Psoas muscle (tissue), 8 donors: ENCODE results near the gene SLC6A17. TPM values are rescaled to one million over a fixed set of nuclear protein-coding genes. Genes with fewer than 3 reads are reported as not detected.

Source experiments
- ATAC-seq, 4 donors: fragments of 200-7000 bp; cut with Tn5 transposase; one replicate each; pipeline ENCODE4 v1.9.1; 2020; ENCODE audit warnings: moderate library complexity in 3 of 4, mild to moderate bottlenecking in 2 of 4
- DNase-seq, 2 donors: peaks; one replicate each; pipeline ENCODE4 v3.0.0-alpha.2; 2020
- H3K27ac ChIP-seq: fragments of 200-600 bp; one replicate; pipeline ENCODE4 v1.8.0; 2022
- H3K27me3 ChIP-seq, 3 donors: fragments of 200-600 bp in 1 of 3; one replicate each; pipeline versions ENCODE4 v1.6.1 to v1.8.0; 2013 to 2022; ENCODE audit warnings: low read length in 2 of 3, mild to moderate bottlenecking in 2 of 3, moderate library complexity in 1 of 3; ENCODE audit not compliant: insufficient read depth in 3 of 3
- H3K36me3 ChIP-seq, 2 donors: fragments of 200-600 bp in 1 of 2; one replicate each; pipeline versions ENCODE4 v1.6.1 to v1.8.0; 2013 to 2022; ENCODE audit warnings: low read depth in 1 of 2, mild to moderate bottlenecking in 1 of 2, moderate library complexity in 1 of 2; ENCODE audit not compliant: insufficient read depth in 1 of 2
- H3K4me1 ChIP-seq: fragments of 200-600 bp; one replicate; pipeline ENCODE4 v1.8.0; 2022
- H3K4me3 ChIP-seq: fragments of 200-600 bp; one replicate; pipeline ENCODE4 v1.8.0; 2022; ENCODE audit warnings: mild to moderate bottlenecking
- H3K9me3 ChIP-seq: fragments of 200-600 bp; one replicate; pipeline ENCODE4 v1.8.0; 2022
- CTCF ChIP-seq: fragments of 200-600 bp; IDR thresholded peaks from one replicate; pipeline ENCODE4 v1.8.0; 2022; ENCODE audit warnings: antibody characterized with exemption
- WGBS, 3 donors: extraction: QIAGEN DNeasy Blood & Tissue Kit; methylation state at CpG; one replicate each; pipeline versions ENCODE4 v1.1.6 to v1.1.7; 2013; 5-methylcytosine and 5-hydroxymethylcytosine counted together
- intact Hi-C, 2 donors: fragments of 100-400 bp; cut with DNase I; formaldehyde crosslinking; loops; one replicate each; pipeline versions ENCODE4 v1.11.0 to v1.14.2; 2022
- polyA plus RNA-seq, 3 donors: library from polyadenylated mRNA; stranded (reverse); fragments of 200-250 nt; gene quantifications; one replicate each; pipeline ENCODE4 v1.2.3, GENCODE V29; 2013
- total RNA-seq, 4 donors: library from RNA; stranded (reverse); fragmentation: NEBNext Ultra II Directional in 2 of 4; extraction: Animal tissue kit (Norgen Biotek cat#: 25700) in 2 of 4; gene quantifications; one replicate each; pipeline versions ENCODE4 v1.2.1 to v1.2.4, GENCODE V29; 2021 to 2023
- donor health status: healthy with polysubstance abuse.
- donor health status: DM: no; HTN: no; CAD: no; lungs with moderate emphysema.
- donor health status: Bipolar disorder and iron deficiency.
- donor health status: healthy.
- donor health status: DM: yes; HTN: yes; CAD: no.
- donor health status: DM: no; HTN: no; CAD: no.
- donor health status: DM: no; HTN: no; CAD: no.
- donor health status: DM: yes; HTN: yes; CAD: no.

The SLC6A17 gene
- total and polyA plus RNA-seq, 7 donors = 0.03 to 0.19 (median 0.10) TPM

- peak; percentile 51 to 73 (median 67) for ATAC-seq
- H3K27ac ChIP-seq = no peak overlapping the region
- 74 to 88% (median 81%) methylated on average over 21 of the region's 21 CpGs for WGBS, 3 donors
Observed at GRCh38 chr1:110229348-110230001, 79.2 kb downstream of the SLC6A17 start.

GRCh38 chr1:110230381-110231199, 80.3 kb downstream of the SLC6A17 start:
- DNase-seq = no peak
- H3K27me3 ChIP-seq = no peaks in the 10 kb centered on the region
- H3K27ac ChIP-seq = no peak overlapping the region
- H3K4me1 ChIP-seq = no peaks in the 10 kb centered on the region
- no peak for TF ChIP-seq CTCF
- H3K36me3 ChIP-seq = peaks cover 0 to 4% of the 10 kb centered on the region in 2 donors
- ATAC-seq = no peak
- 83 to 88% (median 88%) methylated on average over 11 of the region's 11 CpGs for WGBS, 3 donors
- H3K4me3 ChIP-seq = no peak overlapping the region
- intact Hi-C loops = no loop called here
- no peaks in the 10 kb centered on the region for H3K9me3 ChIP-seq

More at GRCh38 chr1:110229348-110230001, 79.2 kb downstream of the SLC6A17 start:
- H3K9me3 ChIP-seq = no peaks in the 10 kb centered on the region
- H3K27me3 ChIP-seq = no peaks in the 10 kb centered on the region
- no peak for DNase-seq
- peaks cover 0 to 4% of the 10 kb centered on the region in 2 donors for H3K36me3 ChIP-seq
- H3K4me3 ChIP-seq = no peak overlapping the region
- intact Hi-C loops = no loop called here
- H3K4me1 ChIP-seq = no peaks in the 10 kb centered on the region
- TF ChIP-seq CTCF = no peak

GRCh38 chr1:110233861-110234260, 83.6 kb downstream of the SLC6A17 start:
- 21 to 29% (median 24%) methylated on average over 2 of the region's 2 CpGs for WGBS, 3 donors
- intact Hi-C loops = loop anchor here in 1 of 2 donors (2.0 kb wide), 1 partner anchor 19 kb away; no protein-coding TSS in a partner anchor
- TF ChIP-seq CTCF = no peak
- Histone ChIP-seq H3K9me3 (no peaks in the 10 kb centered on the region), H3K4me3 (no peak overlapping the region), H3K36me3 (peaks cover 0 to 4% of the 10 kb centered on the region in 2 donors), H3K4me1 (no peaks in the 10 kb centered on the region), H3K27ac (no peak overlapping the region), H3K27me3 (no peaks in the 10 kb centered on the region)
- no peak for DNase-seq
- no peak for ATAC-seq

GRCh38 chr1:110234691-110235090, 84.4 kb downstream of the SLC6A17 start:
- H3K4me1 ChIP-seq = no peaks in the 10 kb centered on the region
- DNase-seq (no peak), ATAC-seq (no peak)
- peaks cover 0 to 4% of the 10 kb centered on the region in 2 donors for H3K36me3 ChIP-seq
- H3K9me3 ChIP-seq = no peaks in the 10 kb centered on the region
- TF ChIP-seq CTCF = no peak
- H3K27ac ChIP-seq = no peak overlapping the region
- no peaks in the 10 kb centered on the region for H3K27me3 ChIP-seq
- 79 to 89% (median 84%) methylated on average over 5 of the region's 5 CpGs for WGBS, 3 donors
- intact Hi-C loops = no loop called here
- H3K4me3 ChIP-seq = no peak overlapping the region
